H1 (cell line): ENCODE data around the gene FRMPD4. TPM values are rescaled to one million over a fixed set of nuclear protein-coding genes. Genes with fewer than 3 reads are reported as not detected.

Source experiments
- CTCF ChIA-PET: fragments of 300-600 bp; sonication (Branson Sonifier 250); formaldehyde crosslinking; loops from one replicate; lab custom pipeline; 2021; ENCODE audit not compliant: partially characterized antibody; lab: Charles Lee
- POLR2A ChIA-PET: fragments of 300-600 bp; sonication (Branson Sonifier 250); formaldehyde crosslinking; loops from one replicate; lab custom pipeline; 2021; ENCODE audit warnings: inconsistent platforms; ENCODE audit not compliant: partially characterized antibody; lab: Charles Lee
- DNase-seq, 2 experiments: peaks; one replicate each; pipeline versions ENCODE4 v3.0.0 to v3.0.0-alpha.2; 2010 to 2022; ENCODE audit warnings: low spot score in 2 of 2, low read depth in 1 of 2, mixed read lengths in 1 of 2
- FAIRE-seq: peaks from 2 replicates; lab custom pipeline; 2011; peaks lifted over from hg19 to GRCh38; lab: Jason Lieb, UNC
- H2AFZ ChIP-seq: 2 replicates; pipeline ENCODE4 v1.8.1; 2012; ENCODE audit warnings: low read length, inconsistent platforms
- H2AK5ac ChIP-seq: 2 replicates; pipeline ENCODE4 v1.6.1; 2013; ENCODE audit warnings: low read depth, low read length
- H2BK120ac ChIP-seq: replicated peaks from 2 replicates; pipeline ENCODE3; 2013; ENCODE audit warnings: low read depth, low read length, inconsistent platforms
- H2BK12ac ChIP-seq: 2 replicates; pipeline ENCODE4 v1.6.1; 2013; ENCODE audit warnings: low read depth, low read length
- H2BK15ac ChIP-seq: 2 replicates; pipeline ENCODE4 v1.6.1; 2013; ENCODE audit warnings: low read length
- H2BK20ac ChIP-seq: 2 replicates; pipeline ENCODE4 v1.6.1; 2013; ENCODE audit warnings: low read length
- H2BK5ac ChIP-seq: 2 replicates; pipeline ENCODE4 v1.6.1; 2013; ENCODE audit warnings: low read depth, low read length
- H3K14ac ChIP-seq: 2 replicates; pipeline ENCODE4 v1.6.1; 2013; ENCODE audit warnings: inconsistent platforms; ENCODE audit not compliant: insufficient read length
- H3K18ac ChIP-seq: 2 replicates; pipeline ENCODE4 v1.6.1; 2013; ENCODE audit warnings: low read length; ENCODE audit errors: extremely low read depth
- H3K23ac ChIP-seq: 2 replicates; pipeline ENCODE4 v1.6.1; 2013; ENCODE audit warnings: inconsistent platforms; ENCODE audit not compliant: insufficient read length
- H3K23me2 ChIP-seq: 2 replicates; pipeline ENCODE4 v1.6.1; 2013; ENCODE audit warnings: low read depth, low read length
- H3K27ac ChIP-seq: 2 replicates; pipeline ENCODE4 v1.6.1; 2011; ENCODE audit warnings: low read depth, low read length, inconsistent platforms
- H3K27me3 ChIP-seq, 4 experiments: replicated peaks in 1 of 4; 1 replicate in 1 of 4; 2 replicates in 3 of 4; pipeline versions ENCODE4 v1.6.1 to v1.8.1; 2011 to 2013; ENCODE audit warnings: low read length in 3 of 4, mild to moderate bottlenecking in 3 of 4, inconsistent platforms in 2 of 4, mixed read lengths in 2 of 4, moderate library complexity in 1 of 4; ENCODE audit not compliant: control insufficient read depth in 3 of 4, insufficient read depth in 3 of 4; ENCODE audit errors: extremely low read depth in 1 of 4
- H3K36me3 ChIP-seq, 4 experiments: 2 replicates each; pipeline versions ENCODE4 v1.6.1 to v1.8.1; 2011 to 2013; ENCODE audit warnings: mild to moderate bottlenecking in 4 of 4, low read length in 3 of 4, moderate library complexity in 2 of 4, control low read depth in 1 of 4, inconsistent platforms in 1 of 4; ENCODE audit not compliant: insufficient read depth in 4 of 4, control insufficient read depth in 2 of 4
- H3K4ac ChIP-seq: replicated peaks from 2 replicates; pipeline ENCODE3; 2013; ENCODE audit warnings: low read length, low read depth, mixed read lengths, inconsistent platforms; ENCODE audit not compliant: insufficient read length
- H3K4me1 ChIP-seq, 4 experiments: replicated peaks in 1 of 4; 1 replicate in 1 of 4; 2 replicates in 3 of 4; pipeline versions ENCODE4 v1.6.1 to v1.8.1; 2011 to 2013; ENCODE audit warnings: low read length in 3 of 4, inconsistent platforms in 2 of 4, mixed read lengths in 1 of 4; ENCODE audit not compliant: insufficient read depth in 4 of 4, control insufficient read depth in 3 of 4
- H3K4me2 ChIP-seq, 2 experiments: 2 replicates each; pipeline versions ENCODE4 v1.6.1 to v1.8.1; 2011 to 2013; ENCODE audit warnings: low read depth in 2 of 2, low read length in 2 of 2, control low read depth in 1 of 2, inconsistent platforms in 1 of 2, mild to moderate bottlenecking in 1 of 2; ENCODE audit not compliant: insufficient read depth in 1 of 2
- H3K4me3 ChIP-seq, 4 experiments: fragments of 200-600, 300-600 bp in 1 of 4; sonication (generic), shearing (Covaris generic), sonication (Bioruptor Twin) in 1 of 4; 2 replicates each; pipeline versions ENCODE4 v1.5.1 to v1.8.1; 2011 to 2016; ENCODE audit warnings: low read length in 4 of 4, low read depth in 3 of 4, control low read depth in 2 of 4, inconsistent platforms in 2 of 4, mild to moderate bottlenecking in 2 of 4, mixed read lengths in 1 of 4, moderate library complexity in 1 of 4; ENCODE audit not compliant: insufficient read depth in 2 of 4; ENCODE audit errors: extremely low read depth in 1 of 4
- H3K56ac ChIP-seq: replicated peaks from 2 replicates; pipeline ENCODE3; 2013; ENCODE audit warnings: low read depth, mild to moderate bottlenecking, mixed read lengths, low read length, inconsistent platforms; ENCODE audit not compliant: insufficient read length
- H3K79me1 ChIP-seq: 2 replicates; pipeline ENCODE4 v1.6.1; 2013; ENCODE audit warnings: low read depth, low read length, control low read depth
- H3K79me2 ChIP-seq, 2 experiments: 2 replicates each; pipeline versions ENCODE4 v1.6.1 to v1.8.1; 2012 to 2013; ENCODE audit warnings: low read length in 2 of 2, mild to moderate bottlenecking in 2 of 2, inconsistent platforms in 1 of 2; ENCODE audit not compliant: insufficient read depth in 2 of 2, control insufficient read depth in 1 of 2
- H3K9ac ChIP-seq, 4 experiments: replicated peaks in 1 of 4; 1 replicate in 1 of 4; 2 replicates in 3 of 4; pipeline versions ENCODE4 v1.6.1 to v1.8.1; 2011 to 2013; ENCODE audit warnings: low read depth in 3 of 4, low read length in 3 of 4, control low read depth in 2 of 4, mild to moderate bottlenecking in 2 of 4, moderate library complexity in 2 of 4, inconsistent platforms in 1 of 4; ENCODE audit errors: extremely low read depth in 1 of 4
- H3K9me3 ChIP-seq, 2 experiments: 2 replicates each; pipeline versions ENCODE4 v1.6.1 to v1.8.1; 2012 to 2013; ENCODE audit warnings: mild to moderate bottlenecking in 2 of 2, moderate library complexity in 2 of 2, control low read depth in 1 of 2, inconsistent platforms in 1 of 2, low read depth in 1 of 2, low read length in 1 of 2, mixed read lengths in 1 of 2; ENCODE audit not compliant: insufficient read depth in 2 of 2
- H4K20me1 ChIP-seq, 2 experiments: replicated peaks in 1 of 2; 2 replicates each; pipeline versions ENCODE3 to v1.8.1; 2011 to 2013; ENCODE audit warnings: inconsistent platforms in 2 of 2, low read length in 2 of 2, mild to moderate bottlenecking in 1 of 2; ENCODE audit not compliant: insufficient read depth in 2 of 2, control insufficient read depth in 1 of 2
- H4K5ac ChIP-seq: 2 replicates; pipeline ENCODE4 v1.6.1; 2013; ENCODE audit warnings: low read length, low read depth, mixed read lengths, inconsistent platforms; ENCODE audit not compliant: insufficient read length
- H4K8ac ChIP-seq: 2 replicates; pipeline ENCODE4 v1.8.0; 2013; ENCODE audit warnings: mild to moderate bottlenecking, moderate library complexity, low read length, inconsistent platforms; ENCODE audit not compliant: insufficient read depth; ENCODE audit errors: extremely low read depth
- H4K91ac ChIP-seq: replicated peaks from 2 replicates; pipeline ENCODE3; 2013; ENCODE audit warnings: low read length, mixed read lengths, inconsistent platforms; ENCODE audit not compliant: insufficient read length
- CHD2 ChIP-seq: IDR thresholded peaks from 2 replicates; pipeline ENCODE4 v1.6.1; 2012; ENCODE audit warnings: low read length, improper control_type of control experiment
- EGR1 ChIP-seq: IDR thresholded peaks from 2 replicates; pipeline ENCODE4 v1.6.1; 2011; ENCODE audit warnings: low read depth, low read length, borderline replicate concordance
- JUND ChIP-seq: IDR thresholded peaks from 2 replicates; pipeline ENCODE4 v1.6.1; 2011; ENCODE audit warnings: mild to moderate bottlenecking, improper control_type of control experiment, low read length
- KDM1A ChIP-seq: fragments of 200-600, 300-600 bp; sonication (generic); IDR thresholded peaks from 2 replicates; pipeline ENCODE4 v1.7.1; 2016; ENCODE audit warnings: mild to moderate bottlenecking, low read length, borderline replicate concordance
- NRF1 ChIP-seq: IDR thresholded peaks from 2 replicates; pipeline ENCODE4 v1.6.1; 2011; ENCODE audit warnings: mild to moderate bottlenecking, low read depth, low read length, improper control_type of control experiment
- RBBP5 ChIP-seq: IDR thresholded peaks from 2 replicates; pipeline ENCODE4 v1.7.1; 2012; ENCODE audit warnings: low read depth, mild to moderate bottlenecking, inconsistent platforms, low read length, moderate library complexity, borderline replicate concordance
- RXRA ChIP-seq: IDR thresholded peaks from 2 replicates; pipeline ENCODE4 v1.6.1; 2011; ENCODE audit warnings: low read depth, mild to moderate bottlenecking, low read length, moderate library complexity; ENCODE audit not compliant: insufficient read depth
- SRF ChIP-seq: IDR thresholded peaks from 2 replicates; pipeline ENCODE4 v1.6.1; 2011; ENCODE audit warnings: mild to moderate bottlenecking, low read depth, low read length, moderate library complexity
- TBP ChIP-seq: IDR thresholded peaks from 2 replicates; pipeline ENCODE4 v1.6.1; 2011; ENCODE audit warnings: low read depth, low read length, improper control_type of control experiment
- YY1 ChIP-seq: IDR thresholded peaks from 2 replicates; pipeline ENCODE4 v1.6.1; 2011; ENCODE audit warnings: low read depth, mild to moderate bottlenecking, low read length
- WGBS, 2 experiments: shearing (Covaris generic) in 1 of 2; methylation state at CpG; one replicate each; pipeline versions ENCODE4 v1.1.6 to v1.1.7; 2013 to 2015; ENCODE audit warnings: low lambda C conversion rate in 2 of 2, mixed read lengths in 2 of 2, inconsistent platforms in 1 of 2, low coverage in 1 of 2, missing lambda C conversion rate in 1 of 2; ENCODE audit not compliant: insufficient replicate concordance in 2 of 2, insufficient coverage in 1 of 2, insufficient read length in 1 of 2; ENCODE audit errors: extremely low coverage in 1 of 2, missing lambda C conversion rate in 1 of 2; 5-methylcytosine and 5-hydroxymethylcytosine counted together
- polyA plus RNA-seq, 7 experiments: library from polyadenylated mRNA; depleted of rRNA in 3 of 7; stranded (reverse) in 5 of 7; unstranded in 2 of 7; fragments of >200 nt in 5 of 7; fragments of 200-250 nt in 2 of 7; gene quantifications; 1 replicate in 5 of 7; 2 replicates in 1 of 7; 4 replicates in 1 of 7; pipeline versions ENCODE4 v1.2.1 to v1.2.3, GENCODE V29; 2011 to 2013; ENCODE audit warnings: missing spikeins in 2 of 7, mixed read lengths in 2 of 7
- total RNA-seq: library from RNA; stranded (reverse); fragmentation: NEBNext Ultra II Directional; extraction: Animal tissue kit (Norgen Biotek cat#: 25700); gene quantifications from 2 replicates; pipeline ENCODE4 v1.2.1, GENCODE V29; 2021

Gene FRMPD4
- total and polyA plus RNA-seq, 2 of the 8 experiments (the other 6 are each of a cell fraction or from before 2014, with no cell fraction given), result 0.02 to 0.37 TPM

GRCh38 chrX:12412561-12412960, 274.3 kb downstream of the FRMPD4 start:
- Histone ChIP-seq H4K8ac (no peak overlapping the region), H2BK12ac (no peak overlapping the region), H2BK5ac (no peak overlapping the region), H3K27me3 (no peaks in the 10 kb centered on the region), H3K18ac (no peak overlapping the region), H3K23ac (no peak overlapping the region), H2BK15ac (no peak overlapping the region), H3K14ac (no peak overlapping the region), H3K4me2 (no peak overlapping the region), H2AK5ac (no peak overlapping the region), H3K79me1 (no peaks in the 10 kb centered on the region), H3K27ac (no peak overlapping the region), H4K91ac (no peak overlapping the region), H2BK20ac (no peak overlapping the region), H3K36me3 (no peaks in the 10 kb centered on the region), H2BK120ac (no peak overlapping the region), H3K79me2 (no peaks in the 10 kb centered on the region), H2AFZ (no peak overlapping the region), H3K4me1 (no peaks in the 10 kb centered on the region), H3K4ac (no peak overlapping the region), H4K20me1 (no peaks in the 10 kb centered on the region), H3K4me3 (no peak overlapping the region), H4K5ac (no peak overlapping the region), H3K56ac (no peak overlapping the region), H3K9me3 (no peaks in the 10 kb centered on the region), H3K9ac (no peak overlapping the region), H3K23me2 (no peaks in the 10 kb centered on the region)
- DNase-seq, result no peak
- ChIA-PET CTCF (no interaction called here), POLR2A (no interaction called here)
- FAIRE-seq, result no peak
- 100% methylated on average over 1 of the region's 1 CpG; no CpG with 5 or more reads in 1 of the 2 experiments for WGBS, 2 experiments
- TF ChIP-seq JUND, result no peak
- no peak for TF ChIP-seq YY1
- no peak for TF ChIP-seq RXRA
- no peak for TF ChIP-seq RBBP5
- no peak for TF ChIP-seq TBP
- TF ChIP-seq CHD2, result no peak
- TF ChIP-seq KDM1A, result no peak
- TF ChIP-seq NRF1, result no peak
- no peak for TF ChIP-seq SRF
- TF ChIP-seq EGR1, result no peak
